Thyroid gland (tissue), 4 donors: ENCODE data around the gene RFPL3. TPM values are rescaled to one million over a fixed set of nuclear protein-coding genes. Genes with fewer than 3 reads are reported as not detected.
"Not testable (repeated sequence)": the region's sequence is repeated elsewhere in the genome, so short reads cannot be mapped to it uniquely, and the experiment has no call there.

ENCODE experiments used
- DNase-seq, 2 donors: peaks; one replicate each; pipeline ENCODE4 v3.0.0-alpha.2; 2019
- H3K27ac ChIP-seq, 3 donors: fragments of 200-600 bp; sonication (generic); 1 replicate in 2 of 3; 2 replicates in 1 of 3; pipeline ENCODE4 v1.5.1; 2016 to 2019; ENCODE audit warnings: mild to moderate bottlenecking in 1 of 3, moderate library complexity in 1 of 3
- H3K27me3 ChIP-seq: fragments of 200-600 bp; sonication (generic); one replicate; pipeline ENCODE4 v1.5.1; 2019
- H3K36me3 ChIP-seq, 2 donors: fragments of 200-600 bp; sonication (generic); one replicate each; pipeline ENCODE4 v1.5.1; 2016 to 2019
- H3K4me1 ChIP-seq, 2 donors: fragments of 200-600 bp; sonication (generic); one replicate each; pipeline ENCODE4 v1.5.1; 2017 to 2019
- H3K4me3 ChIP-seq, 3 donors: fragments of 200-600 bp; sonication (generic); replicated peaks in 1 of 3; 1 replicate in 2 of 3; 2 replicates in 1 of 3; pipeline ENCODE4 v1.5.1; 2016; ENCODE audit warnings: mild to moderate bottlenecking in 1 of 3
- H3K9me3 ChIP-seq: fragments of 200-600 bp; sonication (generic); one replicate; pipeline ENCODE4 v1.5.1; 2017
- CTCF ChIP-seq, 6 experiments: fragments of 200-600 bp in 3 of 6; fragments of 450-650 bp in 3 of 6; sonication (generic) in 3 of 6; IDR thresholded peaks; one replicate each; pipeline ENCODE4 v1.5.1; 2016 to 2019; ENCODE audit warnings: antibody characterized with exemption in 6 of 6, mild to moderate bottlenecking in 2 of 6, inconsistent platforms in 1 of 6, moderate library complexity in 1 of 6
- POLR2A ChIP-seq, 2 donors: fragments of 450-650 bp; IDR thresholded peaks; one replicate each; pipeline ENCODE4 v1.6.1; 2017; ENCODE audit warnings: antibody characterized with exemption in 2 of 2, mild to moderate bottlenecking in 2 of 2, moderate library complexity in 1 of 2
- WGBS, 2 donors: methylation state at CpG; one replicate each; pipeline ENCODE4 v1.1.5; 2017; 5-methylcytosine and 5-hydroxymethylcytosine counted together
- intact Hi-C: fragments of 100-400 bp; cut with DNase I; formaldehyde crosslinking; loops from one replicate; pipeline ENCODE4 v1.15.1; 2023
- total RNA-seq, 4 donors: library from RNA; depleted of rRNA; stranded (reverse); fragments of >200 nt; gene quantifications; one replicate each; pipeline ENCODE4 v1.2.3, GENCODE V29; 2016

Gene RFPL3
- not detected for total RNA-seq

GRCh38 chr22:32357567-32357966, at the start of gene RFPL3:
TSS of gene RFPL3 (plus strand) at chr22:32357867. CDS start at chr22:32358072, 205 bp downstream.
- 76 to 85% methylated on average over 9 of the region's 9 CpGs for WGBS, 2 donors
- H3K27me3 ChIP-seq, H3K4me1 ChIP-seq, H3K4me3 ChIP-seq, H3K36me3 ChIP-seq, DNase-seq, H3K9me3 ChIP-seq, intact Hi-C loops, H3K27ac ChIP-seq: not testable (repeated sequence)

- H3K36me3 ChIP-seq: no peaks in the 10 kb centered on the region
- TF ChIP-seq CTCF (IDR thresholded peaks at IDR 0.05): no peak
- no peak for TF ChIP-seq POLR2A (IDR thresholded peaks at IDR 0.05)
- intact Hi-C loops: no loop called here
- H3K27ac ChIP-seq: no peak overlapping the region
- no peak for DNase-seq
- peaks cover 6 to 10% of the 10 kb centered on the region in 2 donors for H3K4me1 ChIP-seq
- no peaks in the 10 kb centered on the region for H3K9me3 ChIP-seq
- H3K27me3 ChIP-seq: no peaks in the 10 kb centered on the region
- 89 to 92% methylated on average over 7 of the region's 7 CpGs for WGBS, 2 donors
- no peak overlapping the region for H3K4me3 ChIP-seq
Observed at GRCh38 chr22:32308191-32308590, 49.5 kb upstream of the RFPL3 start.

- intact Hi-C loops: no loop called here
- no peaks in the 10 kb centered on the region for H3K36me3 ChIP-seq
- no peaks in the 10 kb centered on the region for H3K9me3 ChIP-seq
- peak; percentile 60 to 66 for DNase-seq
- no peak overlapping the region for H3K27ac ChIP-seq
- H3K27me3 ChIP-seq: no peaks in the 10 kb centered on the region
- peaks cover 6 to 10% of the 10 kb centered on the region in 2 donors for H3K4me1 ChIP-seq
- no peak overlapping the region for H3K4me3 ChIP-seq
- no peak for TF ChIP-seq CTCF (IDR thresholded peaks at IDR 0.05)
- TF ChIP-seq POLR2A (IDR thresholded peaks at IDR 0.05): no peak
- 66 to 67% methylated on average over 6 of the region's 6 CpGs for WGBS, 2 donors
Observed at GRCh38 chr22:32308934-32309333, 48.7 kb upstream of the RFPL3 start.

- H3K4me1 ChIP-seq: peaks cover 3 to 10% of the 10 kb centered on the region in 2 donors
- intact Hi-C loops: no loop called here
- no peak for DNase-seq
- TF ChIP-seq POLR2A (IDR thresholded peaks at IDR 0.05): no peak
- no peak for TF ChIP-seq CTCF (IDR thresholded peaks at IDR 0.05)
- H3K36me3 ChIP-seq: no peaks in the 10 kb centered on the region
- H3K4me3 ChIP-seq: no peak overlapping the region
- no peaks in the 10 kb centered on the region for H3K9me3 ChIP-seq
- H3K27me3 ChIP-seq: no peaks in the 10 kb centered on the region
- no peak overlapping the region for H3K27ac ChIP-seq
- WGBS, 2 donors: 58 to 59% methylated on average over 6 to 9 of the region's 9 CpGs
Observed at GRCh38 chr22:32309585-32310251, 47.9 kb upstream of the RFPL3 start.

GRCh38 chr22:32310777-32311176, 46.9 kb upstream of the RFPL3 start:
- Histone ChIP-seq H3K9me3 (no peaks in the 10 kb centered on the region), H3K4me3 (no peak overlapping the region), H3K4me1 (peaks cover 0 to 10% of the 10 kb centered on the region in 2 donors), H3K36me3 (no peaks in the 10 kb centered on the region), H3K27me3 (no peaks in the 10 kb centered on the region), H3K27ac (no peak overlapping the region)
- intact Hi-C loops: no loop called here
- TF ChIP-seq CTCF (IDR thresholded peaks at IDR 0.05) (no peak), POLR2A (IDR thresholded peaks at IDR 0.05) (no peak)
- no peak for DNase-seq
- 87 to 90% methylated on average over 5 of the region's 5 CpGs for WGBS, 2 donors
